Neural cell (in vitro differentiated cells): Measurements from ENCODE around the gene FGF1. TPM values are rescaled to one million over a fixed set of nuclear protein-coding genes. Genes with fewer than 3 reads are reported as not detected.

Experiments
- H2AFZ ChIP-seq: fragments of 200-600, 300-800 bp; sonication (generic), shearing (Covaris generic); 2 replicates; pipeline ENCODE4 v1.6.0; 2014; ENCODE audit warnings: low read depth, mild to moderate bottlenecking, antibody characterized with exemption, low read length, moderate library complexity
- H3F3A ChIP-seq: fragments of 200-600 bp; shearing (Covaris generic); 2 replicates; pipeline ENCODE4 v1.6.1; 2016; ENCODE audit warnings: mild to moderate bottlenecking, moderate library complexity, mixed read lengths, antibody characterized with exemption, low read length; ENCODE audit not compliant: insufficient read depth, poor library complexity, severe bottlenecking
- H3K27ac ChIP-seq: fragments of 200-600, 300-800 bp; sonication (generic), shearing (Covaris generic); 2 replicates; pipeline ENCODE4 v1.5.1; 2014; ENCODE audit warnings: mild to moderate bottlenecking, low read length, moderate library complexity
- H3K27me3 ChIP-seq: fragments of 300-800, 200-600 bp; sonication (generic), shearing (Covaris generic); 2 replicates; pipeline ENCODE4 v1.6.0; 2014; ENCODE audit warnings: mild to moderate bottlenecking, low read depth, low read length, moderate library complexity; ENCODE audit not compliant: insufficient read depth
- H3K36me3 ChIP-seq: fragments of 300-800, 200-600 bp; sonication (generic), shearing (Covaris generic); 2 replicates; pipeline ENCODE4 v1.5.1; 2014; ENCODE audit warnings: mild to moderate bottlenecking, antibody characterized with exemption, low read length, moderate library complexity; ENCODE audit not compliant: insufficient read depth
- H3K4me2 ChIP-seq: fragments of 300-800, 200-600 bp; sonication (generic), shearing (Covaris generic); 2 replicates; pipeline ENCODE4 v1.6.0; 2014; ENCODE audit warnings: mild to moderate bottlenecking, low read length
- H3K4me3 ChIP-seq: fragments of 300-800, 200-600 bp; sonication (generic), shearing (Covaris generic); 2 replicates; pipeline ENCODE4 v1.5.1; 2014; ENCODE audit warnings: mild to moderate bottlenecking, low read length, moderate library complexity
- H3K79me2 ChIP-seq: fragments of 200-600 bp; shearing (Covaris generic); replicated peaks from 2 replicates; pipeline ENCODE4 v1.6.0; 2014; ENCODE audit warnings: mild to moderate bottlenecking, low read length, moderate library complexity; ENCODE audit not compliant: insufficient read depth
- H3K9ac ChIP-seq: fragments of 300-800, 200-600 bp; sonication (generic), shearing (Covaris generic); 2 replicates; pipeline ENCODE4 v1.6.1; 2016; ENCODE audit warnings: mild to moderate bottlenecking, low read length, mixed read lengths
- H3K9me2 ChIP-seq: fragments of 200-600 bp; shearing (Covaris generic); 2 replicates; pipeline ENCODE4 v1.6.1; 2016; ENCODE audit warnings: mild to moderate bottlenecking, low read length, mixed read lengths; ENCODE audit not compliant: insufficient read depth
- H3K9me3 ChIP-seq: fragments of 200-600, 300-800 bp; sonication (generic), shearing (Covaris generic); 2 replicates; pipeline ENCODE4 v1.6.1; 2016; ENCODE audit warnings: mild to moderate bottlenecking, mixed run types, low read length, moderate library complexity, mixed read lengths
- H4K20me1 ChIP-seq: fragments of 200-600 bp; shearing (Covaris generic); 2 replicates; pipeline ENCODE4 v1.6.1; 2016; ENCODE audit warnings: mild to moderate bottlenecking, mixed run types; ENCODE audit not compliant: insufficient read depth
- EP300 ChIP-seq: fragments of 450-650 bp; conservative IDR thresholded peaks from 2 replicates; pipeline ENCODE4 v1.6.1; 2014; ENCODE audit warnings: antibody characterized with exemption, mild to moderate bottlenecking, moderate library complexity; ENCODE audit not compliant: poor library complexity, severe bottlenecking
- EZH2 ChIP-seq: fragments of 200-600, 300-800 bp; shearing (Covaris generic), sonication (generic); IDR thresholded peaks from 2 replicates; pipeline ENCODE4 v1.6.1; 2014; ENCODE audit warnings: antibody characterized with exemption, low read length, borderline replicate concordance, mild to moderate bottlenecking; ENCODE audit not compliant: insufficient read depth, poor library complexity, severe bottlenecking
- MXI1 ChIP-seq: fragments of 450-650 bp; conservative IDR thresholded peaks from 2 replicates; pipeline ENCODE4 v1.6.1; 2014; ENCODE audit warnings: antibody characterized with exemption, mild to moderate bottlenecking; ENCODE audit not compliant: poor library complexity, severe bottlenecking
- POLR2AphosphoS5 ChIP-seq: IDR thresholded peaks from 2 replicates; pipeline ENCODE4 v1.6.1; 2012
- RAD21 ChIP-seq: fragments of 450-650 bp; conservative IDR thresholded peaks from 2 replicates; pipeline ENCODE4 v1.6.1; 2014; ENCODE audit warnings: antibody characterized with exemption, mild to moderate bottlenecking, moderate library complexity
- SMC3 ChIP-seq: fragments of 450-650 bp; conservative IDR thresholded peaks from 2 replicates; pipeline ENCODE4 v1.6.1; 2014; ENCODE audit warnings: antibody characterized with exemption, mild to moderate bottlenecking, moderate library complexity; ENCODE audit not compliant: poor library complexity
- TAF1 ChIP-seq: IDR thresholded peaks from 2 replicates; pipeline ENCODE4 v1.6.1; 2012; ENCODE audit warnings: low read depth
- polyA plus RNA-seq: library from polyadenylated mRNA; depleted of rRNA; stranded (reverse); fragments of >200 nt; gene quantifications from 2 replicates; pipeline ENCODE4 v1.2.3, GENCODE V29; 2014
- TF ChIP-seq, protein P1 (sequence below): fragments of 450-650 bp; IDR thresholded peaks from 2 replicates; pipeline ENCODE4 v1.5.1; 2014; ENCODE audit warnings: antibody characterized with exemption, mild to moderate bottlenecking, moderate library complexity; ENCODE audit not compliant: poor library complexity, severe bottlenecking
- TF ChIP-seq, protein P2 (sequence below): IDR thresholded peaks from 2 replicates; pipeline ENCODE4 v1.6.1; 2012; ENCODE audit warnings: borderline replicate concordance

FGF1 gene
- polyA plus RNA-seq, 1 donor from 2014 or later, result not detected

DNA sequence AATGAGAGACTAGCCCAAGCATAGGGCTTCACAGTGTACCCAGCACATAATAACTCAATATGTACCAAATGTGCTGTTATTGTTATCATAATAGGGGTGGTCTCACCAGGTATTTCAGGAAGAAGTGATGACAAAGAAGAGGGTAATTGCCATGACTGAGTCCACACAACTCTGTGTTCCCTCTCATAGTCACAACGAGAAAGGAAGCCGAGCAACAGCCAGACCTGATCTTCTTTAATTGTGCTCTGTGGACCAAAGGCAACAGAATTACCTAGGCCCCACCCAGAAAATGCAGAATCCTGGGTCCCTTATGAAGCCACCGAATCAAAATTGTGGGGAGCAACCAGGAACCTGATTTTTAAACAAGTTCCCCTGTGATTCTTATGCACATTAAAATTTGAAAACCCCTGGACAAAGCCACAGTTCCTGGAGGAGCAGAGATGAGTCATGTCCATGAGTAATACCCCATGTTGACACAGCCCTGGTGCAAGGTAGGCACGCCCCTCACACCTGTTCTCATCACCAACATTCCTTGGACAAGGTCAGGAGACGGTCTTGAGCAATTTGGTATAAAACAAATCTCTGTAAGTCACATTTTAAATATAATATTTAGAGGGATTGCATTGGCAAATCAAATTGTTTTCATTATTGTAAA is 5.2 kb downstream of the FGF1 start:
- Histone ChIP-seq H3K36me3 (no peaks in the 10 kb centered on the region), H4K20me1 (no peaks in the 10 kb centered on the region), H3K79me2 (no peaks in the 10 kb centered on the region), H2AFZ (no peak overlapping the region), H3K27ac (no peak overlapping the region), H3F3A (no peaks in the 10 kb centered on the region), H3K27me3 (no peaks in the 10 kb centered on the region), H3K4me3 (no peak overlapping the region), H3K4me2 (no peak overlapping the region), H3K9me3 (no peaks in the 10 kb centered on the region), H3K9me2 (no peaks in the 10 kb centered on the region), H3K9ac (no peak overlapping the region)
- no peak for TF ChIP-seq MXI1

DNA sequence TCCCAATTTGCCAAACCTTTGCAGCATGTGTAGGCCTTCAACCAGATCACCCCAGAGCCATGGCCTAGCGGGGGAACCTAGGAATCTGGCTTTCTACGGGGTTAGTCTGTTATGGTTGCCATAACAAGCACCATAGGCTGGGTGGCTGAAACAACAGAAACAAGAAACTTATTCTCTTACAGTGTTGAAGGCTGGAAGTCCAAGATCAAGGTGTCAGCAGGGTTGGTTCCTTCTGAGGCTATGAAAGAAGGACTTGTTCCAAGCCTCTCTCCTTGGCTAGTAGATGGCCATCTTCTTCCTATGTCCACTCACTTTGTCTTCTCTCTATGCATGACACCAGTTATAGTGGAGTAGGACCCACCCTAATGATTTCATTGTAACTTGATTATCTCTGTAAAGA is 6.1 kb downstream of the FGF1 start:
- H2AFZ ChIP-seq, result no peak overlapping the region
- no peak for TF ChIP-seq EP300
- no peak for TF ChIP-seq EZH2
- H4K20me1 ChIP-seq, result no peaks in the 10 kb centered on the region
- no peaks in the 10 kb centered on the region for H3K9me3 ChIP-seq
- no peaks in the 10 kb centered on the region for H3K79me2 ChIP-seq
- H3K27ac ChIP-seq, result no peak overlapping the region
- no peak overlapping the region for H3K4me3 ChIP-seq
- no peaks in the 10 kb centered on the region for H3K36me3 ChIP-seq
- H3K9ac ChIP-seq, result no peak overlapping the region
- H3K4me2 ChIP-seq, result no peak overlapping the region
- H3F3A ChIP-seq, result no peaks in the 10 kb centered on the region
- H3K27me3 ChIP-seq, result no peaks in the 10 kb centered on the region
- no peaks in the 10 kb centered on the region for H3K9me2 ChIP-seq

DNA sequence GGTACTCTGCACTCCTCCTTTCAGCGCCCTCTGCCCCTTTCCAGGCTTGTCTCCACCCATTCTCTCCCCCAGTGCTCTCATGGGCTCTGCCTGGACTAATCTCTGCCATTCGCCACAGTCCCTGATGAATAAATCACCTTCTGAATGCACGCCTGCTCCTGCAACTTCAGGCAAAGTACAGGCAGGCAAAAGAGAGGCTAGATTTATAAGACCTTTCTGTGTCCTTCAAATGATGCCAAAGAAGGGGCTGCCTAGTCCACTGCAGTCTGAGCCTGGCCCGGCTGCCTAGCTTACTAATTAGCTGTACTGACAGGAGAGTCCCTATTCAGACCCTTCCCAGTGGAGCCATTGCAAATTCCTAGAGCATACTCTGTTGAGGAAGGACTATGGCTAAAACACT is 7.4 kb downstream of the FGF1 start:
- no peaks in the 10 kb centered on the region for H3K9me3 ChIP-seq
- H3K27ac ChIP-seq, result no peak overlapping the region
- no peaks in the 10 kb centered on the region for H3K9me2 ChIP-seq
- no peak for TF ChIP-seq EP300
- no peak for TF ChIP-seq TAF1
- TF ChIP-seq SMC3, result no peak
- no peak for TF ChIP-seq POLR2AphosphoS5
- TF ChIP-seq, protein P1, sequence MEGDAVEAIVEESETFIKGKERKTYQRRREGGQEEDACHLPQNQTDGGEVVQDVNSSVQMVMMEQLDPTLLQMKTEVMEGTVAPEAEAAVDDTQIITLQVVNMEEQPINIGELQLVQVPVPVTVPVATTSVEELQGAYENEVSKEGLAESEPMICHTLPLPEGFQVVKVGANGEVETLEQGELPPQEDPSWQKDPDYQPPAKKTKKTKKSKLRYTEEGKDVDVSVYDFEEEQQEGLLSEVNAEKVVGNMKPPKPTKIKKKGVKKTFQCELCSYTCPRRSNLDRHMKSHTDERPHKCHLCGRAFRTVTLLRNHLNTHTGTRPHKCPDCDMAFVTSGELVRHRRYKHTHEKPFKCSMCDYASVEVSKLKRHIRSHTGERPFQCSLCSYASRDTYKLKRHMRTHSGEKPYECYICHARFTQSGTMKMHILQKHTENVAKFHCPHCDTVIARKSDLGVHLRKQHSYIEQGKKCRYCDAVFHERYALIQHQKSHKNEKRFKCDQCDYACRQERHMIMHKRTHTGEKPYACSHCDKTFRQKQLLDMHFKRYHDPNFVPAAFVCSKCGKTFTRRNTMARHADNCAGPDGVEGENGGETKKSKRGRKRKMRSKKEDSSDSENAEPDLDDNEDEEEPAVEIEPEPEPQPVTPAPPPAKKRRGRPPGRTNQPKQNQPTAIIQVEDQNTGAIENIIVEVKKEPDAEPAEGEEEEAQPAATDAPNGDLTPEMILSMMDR, result no peak
- no peak for TF ChIP-seq RAD21
- TF ChIP-seq EZH2, result no peak
- H3K4me3 ChIP-seq, result no peak overlapping the region
- H3K9ac ChIP-seq, result no peak overlapping the region
- no peaks in the 10 kb centered on the region for H4K20me1 ChIP-seq
- no peak overlapping the region for H2AFZ ChIP-seq
- H3K79me2 ChIP-seq, result no peaks in the 10 kb centered on the region
- no peaks in the 10 kb centered on the region for H3F3A ChIP-seq
- H3K4me2 ChIP-seq, result no peak overlapping the region
- no peaks in the 10 kb centered on the region for H3K27me3 ChIP-seq
- H3K36me3 ChIP-seq, result no peaks in the 10 kb centered on the region

DNA sequence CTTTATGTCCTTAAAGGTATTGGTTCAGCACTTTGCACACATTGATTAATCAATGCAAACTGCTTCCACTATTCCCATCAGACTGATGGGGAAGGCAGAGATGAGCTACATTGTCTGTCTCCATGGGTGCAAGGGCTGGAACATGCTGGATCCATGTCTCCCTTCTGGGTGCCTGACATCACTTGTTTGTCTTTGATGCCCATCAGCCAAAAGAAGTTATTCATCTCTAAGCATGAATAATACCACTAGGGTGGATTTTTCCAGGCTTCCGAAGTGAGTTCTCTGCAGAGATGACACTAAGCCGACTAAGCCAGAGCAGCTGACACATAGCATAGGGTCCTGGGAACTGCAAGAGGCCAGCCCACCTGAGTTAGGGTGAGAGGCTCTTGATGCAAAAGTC is 8.7 kb downstream of the FGF1 start:
- Histone ChIP-seq H3K27ac (no peak overlapping the region), H2AFZ (no peak overlapping the region), H3K27me3 (no peaks in the 10 kb centered on the region), H3K9me3 (no peaks in the 10 kb centered on the region), H4K20me1 (no peaks in the 10 kb centered on the region), H3K9ac (no peak overlapping the region), H3F3A (no peaks in the 10 kb centered on the region), H3K4me2 (no peak overlapping the region), H3K4me3 (no peak overlapping the region), H3K9me2 (no peaks in the 10 kb centered on the region), H3K36me3 (no peaks in the 10 kb centered on the region), H3K79me2 (no peaks in the 10 kb centered on the region)
- TF ChIP-seq RAD21 (no peak), MXI1 (no peak), TAF1 (no peak), SMC3 (no peak), EP300 (no peak), EZH2 (no peak), POLR2AphosphoS5 (no peak)
- TF ChIP-seq, protein P1, result no peak
- TF ChIP-seq, protein P2, sequence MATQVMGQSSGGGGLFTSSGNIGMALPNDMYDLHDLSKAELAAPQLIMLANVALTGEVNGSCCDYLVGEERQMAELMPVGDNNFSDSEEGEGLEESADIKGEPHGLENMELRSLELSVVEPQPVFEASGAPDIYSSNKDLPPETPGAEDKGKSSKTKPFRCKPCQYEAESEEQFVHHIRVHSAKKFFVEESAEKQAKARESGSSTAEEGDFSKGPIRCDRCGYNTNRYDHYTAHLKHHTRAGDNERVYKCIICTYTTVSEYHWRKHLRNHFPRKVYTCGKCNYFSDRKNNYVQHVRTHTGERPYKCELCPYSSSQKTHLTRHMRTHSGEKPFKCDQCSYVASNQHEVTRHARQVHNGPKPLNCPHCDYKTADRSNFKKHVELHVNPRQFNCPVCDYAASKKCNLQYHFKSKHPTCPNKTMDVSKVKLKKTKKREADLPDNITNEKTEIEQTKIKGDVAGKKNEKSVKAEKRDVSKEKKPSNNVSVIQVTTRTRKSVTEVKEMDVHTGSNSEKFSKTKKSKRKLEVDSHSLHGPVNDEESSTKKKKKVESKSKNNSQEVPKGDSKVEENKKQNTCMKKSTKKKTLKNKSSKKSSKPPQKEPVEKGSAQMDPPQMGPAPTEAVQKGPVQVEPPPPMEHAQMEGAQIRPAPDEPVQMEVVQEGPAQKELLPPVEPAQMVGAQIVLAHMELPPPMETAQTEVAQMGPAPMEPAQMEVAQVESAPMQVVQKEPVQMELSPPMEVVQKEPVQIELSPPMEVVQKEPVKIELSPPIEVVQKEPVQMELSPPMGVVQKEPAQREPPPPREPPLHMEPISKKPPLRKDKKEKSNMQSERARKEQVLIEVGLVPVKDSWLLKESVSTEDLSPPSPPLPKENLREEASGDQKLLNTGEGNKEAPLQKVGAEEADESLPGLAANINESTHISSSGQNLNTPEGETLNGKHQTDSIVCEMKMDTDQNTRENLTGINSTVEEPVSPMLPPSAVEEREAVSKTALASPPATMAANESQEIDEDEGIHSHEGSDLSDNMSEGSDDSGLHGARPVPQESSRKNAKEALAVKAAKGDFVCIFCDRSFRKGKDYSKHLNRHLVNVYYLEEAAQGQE, result no peak
